ENCODE data around the gene COA8. TPM values are rescaled to one million over a fixed set of nuclear protein-coding genes. Genes with fewer than 3 reads are reported as not detected.

The COA8 gene
- total RNA-seq, 1 experiment from 2014 or later: 37.2 TPM

DNA sequence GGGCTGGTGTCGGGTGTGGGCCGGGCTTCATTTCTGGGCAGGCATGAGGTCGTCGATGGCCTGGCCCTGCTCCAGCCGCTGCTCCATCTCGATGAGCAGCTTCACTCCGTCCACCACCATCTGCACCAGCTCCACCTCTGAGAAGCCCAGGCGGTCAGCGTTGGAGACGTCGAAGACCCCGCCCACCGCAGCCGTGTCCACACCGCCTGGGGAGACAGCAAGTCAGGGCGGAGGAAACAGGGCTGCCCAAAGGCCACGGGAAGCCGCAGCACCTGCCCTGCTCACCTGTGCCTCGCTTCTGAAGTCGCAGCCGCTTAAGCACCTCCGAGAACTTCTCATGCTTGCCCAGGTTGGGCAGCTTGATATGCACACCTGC lies 42.9 kb upstream of the COA8 start:
- TF ChIP-seq CTCF (IDR thresholded peaks at IDR 0.05; ENCODE audit: unreplicated experiment): no peak
- CTCF ChIA-PET: interaction anchor here (2.5 kb wide), 1 partner anchor 27 kb away, joined by 23 read pairs; no protein-coding TSS in a partner anchor
- Mint-ChIP-seq H3K27ac (ENCODE audit: unreplicated experiment) (no peak overlapping the region), H3K4me1 (ENCODE audit: low read depth, unreplicated experiment) (peaks cover 9% of the 10 kb centered on the region), H3K9me3 (ENCODE audit: low read depth, unreplicated experiment) (no peaks in the 10 kb centered on the region), H3K27me3 (ENCODE audit: unreplicated experiment) (no peaks in the 10 kb centered on the region), H3K36me3 (ENCODE audit: insufficient read depth, unreplicated experiment) (peaks cover 32% of the 10 kb centered on the region), H3K4me3 (ENCODE audit: low read depth, unreplicated experiment) (no peak overlapping the region)
- intact Hi-C loops (cut with micrococcal nuclease; ENCODE audit: unreplicated experiment): loop anchor here (2.0 kb wide), 1 partner anchor 27 kb away; no protein-coding TSS in a partner anchor
- no peak for DNase-seq
- BruUV-seq (replicated peaks): TSS peak; percentile 66

- H3K4me1 Mint-ChIP-seq (ENCODE audit: low read depth, unreplicated experiment): peaks cover 13% of the 10 kb centered on the region
- DNase-seq: no peak
- no peak overlapping the region for H3K4me3 Mint-ChIP-seq (ENCODE audit: low read depth, unreplicated experiment)
- peaks cover 29% of the 10 kb centered on the region for H3K36me3 Mint-ChIP-seq (ENCODE audit: insufficient read depth, unreplicated experiment)
- no TSS peak for BruUV-seq (replicated peaks)
- H3K27me3 Mint-ChIP-seq (ENCODE audit: unreplicated experiment): no peaks in the 10 kb centered on the region
- no peak for TF ChIP-seq CTCF (IDR thresholded peaks at IDR 0.05; ENCODE audit: unreplicated experiment)
- H3K9me3 Mint-ChIP-seq (ENCODE audit: low read depth, unreplicated experiment): no peaks in the 10 kb centered on the region
- CTCF ChIA-PET: no interaction called here
- intact Hi-C loops (cut with micrococcal nuclease; ENCODE audit: unreplicated experiment): no loop called here
- no peak overlapping the region for H3K27ac Mint-ChIP-seq (ENCODE audit: unreplicated experiment)
Observed at GRCh38 chr14:103520269-103520656, 42.5 kb upstream of the COA8 start.

- peak; percentile 56 for TF ChIP-seq CTCF (IDR thresholded peaks at IDR 0.05; ENCODE audit: unreplicated experiment)
- no TSS peak for BruUV-seq (replicated peaks)
- DNase-seq: peak; percentile 62
- no peaks in the 10 kb centered on the region for H3K9me3 Mint-ChIP-seq (ENCODE audit: low read depth, unreplicated experiment)
- H3K36me3 Mint-ChIP-seq (ENCODE audit: insufficient read depth, unreplicated experiment): peaks cover 29% of the 10 kb centered on the region
- peak overlapping the region; percentile 40 for H3K4me3 Mint-ChIP-seq (ENCODE audit: low read depth, unreplicated experiment)
- H3K27ac Mint-ChIP-seq (ENCODE audit: unreplicated experiment): no peak overlapping the region
- intact Hi-C loops (cut with micrococcal nuclease; ENCODE audit: unreplicated experiment): no loop called here
- H3K27me3 Mint-ChIP-seq (ENCODE audit: unreplicated experiment): no peaks in the 10 kb centered on the region
- CTCF ChIA-PET: interaction anchor here (0.7 to 0.8 kb wide), 2 partner anchors 24 to 26 kb away, joined by 3 read pairs; no protein-coding TSS in a partner anchor
- peaks cover 19% of the 10 kb centered on the region for H3K4me1 Mint-ChIP-seq (ENCODE audit: low read depth, unreplicated experiment)
Observed at GRCh38 chr14:103520657-103521437, 41.9 kb upstream of the COA8 start.

GRCh38 chr14:103521438-103521950 lies 41.3 kb upstream of the COA8 start:
- intact Hi-C loops (cut with micrococcal nuclease; ENCODE audit: unreplicated experiment): no loop called here
- Mint-ChIP-seq H3K4me1 (ENCODE audit: low read depth, unreplicated experiment) (peaks cover 22% of the 10 kb centered on the region), H3K27ac (ENCODE audit: unreplicated experiment) (no peak overlapping the region), H3K27me3 (ENCODE audit: unreplicated experiment) (no peaks in the 10 kb centered on the region), H3K9me3 (ENCODE audit: low read depth, unreplicated experiment) (no peaks in the 10 kb centered on the region), H3K4me3 (ENCODE audit: low read depth, unreplicated experiment) (peak overlapping the region; percentile 40), H3K36me3 (ENCODE audit: insufficient read depth, unreplicated experiment) (peaks cover 29% of the 10 kb centered on the region)
- no TSS peak for BruUV-seq (replicated peaks)
- no peak for TF ChIP-seq CTCF (IDR thresholded peaks at IDR 0.05; ENCODE audit: unreplicated experiment)
- no peak for DNase-seq
- CTCF ChIA-PET: interaction anchor here (0.7 to 1.8 kb wide), 3 partner anchors 19 to 26 kb away, joined by 3 to 6 read pairs (median 3); no protein-coding TSS in a partner anchor
